HG02870 (cell line): Measurements from ENCODE around the gene FBP2.
"Not testable (repeated sequence)": the region's sequence is repeated elsewhere in the genome, so short reads cannot be mapped to it uniquely, and the experiment has no call there.

Source experiments
- ATAC-seq: cut with Tn5 transposase; IDR thresholded peaks from one replicate; pipeline ENCODE4 v1.9.1; 2021; ENCODE audit warnings: mild to moderate bottlenecking, moderate library complexity; ENCODE audit not compliant: unreplicated experiment

FBP2 gene

DNA sequence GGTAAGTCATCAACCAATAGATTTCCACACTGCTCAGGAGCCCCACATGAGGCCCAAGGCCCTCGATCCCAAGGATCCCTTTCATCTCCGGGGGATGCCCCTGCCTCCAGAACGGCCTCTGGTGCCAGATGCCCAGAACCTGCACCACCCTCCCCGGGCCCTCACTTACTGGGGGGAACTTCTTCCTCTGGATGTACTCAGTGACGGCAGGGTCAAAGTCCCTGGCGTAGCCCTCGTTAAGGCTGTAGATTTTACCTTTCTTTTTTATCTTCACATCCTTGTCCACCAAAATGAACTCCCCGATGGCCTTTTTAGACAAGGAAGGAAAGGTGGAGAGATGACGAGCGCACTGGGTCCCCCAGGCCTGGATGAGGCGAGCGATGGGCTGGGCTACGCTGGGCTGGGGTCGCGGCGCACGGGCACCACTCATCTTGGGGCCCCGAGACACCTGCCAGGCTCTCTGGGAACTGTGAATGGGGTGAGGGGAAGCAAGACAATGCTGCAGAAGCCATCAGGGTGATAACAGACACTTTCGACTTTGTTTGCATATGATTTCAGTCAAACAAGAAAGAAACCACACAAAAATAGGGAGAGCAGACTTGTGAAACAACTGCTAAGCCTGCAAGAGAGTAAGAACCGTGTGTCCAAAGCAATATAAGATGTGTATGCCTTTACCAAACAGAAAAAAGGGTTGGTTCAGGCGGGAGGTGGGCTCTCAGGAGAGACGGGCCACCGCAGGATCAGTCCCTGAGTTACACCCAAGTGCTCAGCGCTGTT is 13.2 kb upstream of the FBP2 start:
- ATAC-seq: no peak

DNA sequence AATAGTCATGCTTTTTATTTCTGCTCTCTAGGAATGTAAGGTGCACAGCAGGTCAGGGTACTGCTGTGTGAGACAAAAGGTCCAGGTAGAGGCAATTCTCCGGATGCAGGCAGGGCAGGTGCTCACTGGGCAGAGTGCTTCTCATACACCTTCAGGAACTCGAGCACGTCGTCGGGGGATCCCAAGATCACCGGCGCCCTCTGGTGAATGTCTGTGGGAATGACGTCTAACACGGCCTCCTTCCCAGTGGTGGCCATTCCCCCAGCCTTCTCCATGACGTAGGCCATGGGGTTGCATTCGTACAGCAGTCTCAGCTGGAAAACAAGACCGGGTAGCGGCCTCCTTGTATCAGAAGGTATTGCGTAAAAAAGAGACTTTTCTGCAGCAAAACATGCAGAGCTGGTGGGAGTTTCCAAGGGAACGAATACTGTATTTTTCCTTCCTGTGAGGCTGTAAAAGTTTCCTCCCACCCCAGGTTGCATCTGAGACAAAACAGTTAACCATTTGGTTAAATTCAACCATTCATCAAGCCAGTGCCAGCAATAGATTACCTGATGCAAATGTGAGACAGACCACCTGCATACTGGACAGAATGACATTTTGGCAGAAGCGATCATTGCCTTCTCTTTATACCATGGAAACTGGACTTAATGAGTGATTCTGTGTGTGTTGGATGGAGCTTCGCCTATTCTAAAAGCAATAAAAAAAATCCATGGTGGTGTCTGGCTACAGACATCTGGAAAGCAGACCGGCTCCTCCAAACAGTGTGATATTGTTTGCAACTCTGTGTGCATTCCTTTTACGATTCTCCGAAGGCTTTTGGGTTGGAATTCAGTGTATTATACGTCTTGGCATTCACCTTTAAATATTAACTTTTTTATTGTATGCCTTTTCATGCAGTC is 9.9 kb upstream of the FBP2 start:
- ATAC-seq: no peak

GRCh38 chr9:94602666-94603065 is 9.0 kb upstream of the FBP2 start:
- no peak for ATAC-seq

DNA sequence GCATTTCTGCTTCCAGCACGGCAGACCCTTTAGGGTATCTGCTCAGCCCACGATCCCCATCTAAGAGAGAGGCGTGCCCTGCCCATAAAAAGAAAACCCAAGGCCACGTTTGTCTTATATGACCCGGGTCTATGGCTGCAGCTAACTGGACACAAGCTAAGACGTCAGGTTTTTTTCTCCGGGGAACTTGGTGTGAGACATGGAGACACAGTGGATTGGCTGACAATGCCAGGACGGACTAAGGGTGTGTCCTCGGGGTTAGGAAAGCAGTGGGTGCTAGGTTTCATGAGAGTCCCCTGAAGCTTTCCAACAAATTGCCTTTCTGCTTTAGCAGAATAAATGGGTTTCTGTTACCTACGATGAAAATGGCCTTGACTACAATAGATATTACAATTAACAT is 7.1 kb upstream of the FBP2 start:
- no peak for ATAC-seq

DNA sequence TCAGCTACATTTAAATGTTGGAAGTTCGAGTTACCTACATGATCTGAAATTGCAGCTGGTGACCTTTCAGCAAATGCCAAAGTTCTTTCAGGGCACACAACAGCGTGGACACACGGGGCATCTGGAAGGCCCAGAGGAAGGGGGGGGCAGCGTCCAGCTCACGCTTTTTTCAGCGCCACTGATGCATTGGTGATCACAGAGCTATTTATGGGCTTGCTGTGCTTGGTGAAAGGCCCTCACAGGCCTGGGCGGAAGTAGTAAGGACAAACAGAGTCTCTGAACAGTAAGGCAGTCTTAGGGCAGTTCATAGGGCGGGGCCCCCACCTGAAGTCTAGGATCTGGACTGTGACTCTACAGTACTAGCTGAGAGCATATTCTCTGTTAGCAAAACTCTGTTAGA is 6.6 kb upstream of the FBP2 start:
- no peak for ATAC-seq

DNA sequence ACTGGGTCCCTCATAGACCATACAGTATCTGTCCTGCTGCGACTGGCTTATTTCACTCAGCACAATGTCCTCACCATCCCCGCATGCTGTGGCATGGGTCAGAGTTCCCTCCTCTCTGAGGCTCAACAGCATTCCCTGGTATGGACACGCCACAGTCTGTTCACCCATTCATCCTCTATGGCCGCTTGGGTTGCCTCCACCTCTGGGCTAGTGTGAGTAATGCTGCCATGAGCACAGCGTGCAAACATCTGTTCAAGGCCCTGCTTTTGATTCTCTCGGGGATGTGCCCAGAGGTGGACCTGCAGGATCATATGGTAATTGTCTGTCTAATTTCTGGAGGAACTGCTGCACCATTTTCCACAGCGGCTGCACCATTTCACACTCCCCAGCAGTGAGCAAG is 5.5 kb upstream of the FBP2 start:
- no peak for ATAC-seq

GRCh38 chr9:94592683-94593082 is 941 bp downstream of the FBP2 start:
- not testable (repeated sequence) for ATAC-seq

DNA sequence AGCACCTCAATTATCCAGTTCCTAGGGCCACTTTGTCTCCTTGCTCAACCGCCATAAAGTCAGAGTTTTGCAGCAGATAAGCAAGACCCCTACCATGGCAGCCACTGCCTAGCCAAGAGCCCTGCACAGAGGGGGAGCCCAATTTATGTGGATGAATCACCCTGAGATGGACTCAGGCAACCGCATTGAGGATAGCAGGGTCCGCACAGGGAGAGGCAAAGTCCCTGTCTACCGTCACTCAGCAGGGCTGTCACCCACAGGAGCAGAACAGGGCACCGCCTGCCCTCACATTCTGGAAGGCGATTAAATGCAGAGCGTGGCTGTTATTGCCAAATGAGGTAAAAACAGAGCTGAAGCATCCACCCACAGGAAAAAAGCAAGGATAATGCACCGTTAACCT is 1.7 kb downstream of the FBP2 start:
- ATAC-seq: no peak

- ATAC-seq: not testable (repeated sequence)
Measured at GRCh38 chr9:94591046-94591545, 2.5 kb downstream of the FBP2 start.

GRCh38 chr9:94588681-94589080 is 4.9 kb downstream of the FBP2 start:
- no peak for ATAC-seq

DNA sequence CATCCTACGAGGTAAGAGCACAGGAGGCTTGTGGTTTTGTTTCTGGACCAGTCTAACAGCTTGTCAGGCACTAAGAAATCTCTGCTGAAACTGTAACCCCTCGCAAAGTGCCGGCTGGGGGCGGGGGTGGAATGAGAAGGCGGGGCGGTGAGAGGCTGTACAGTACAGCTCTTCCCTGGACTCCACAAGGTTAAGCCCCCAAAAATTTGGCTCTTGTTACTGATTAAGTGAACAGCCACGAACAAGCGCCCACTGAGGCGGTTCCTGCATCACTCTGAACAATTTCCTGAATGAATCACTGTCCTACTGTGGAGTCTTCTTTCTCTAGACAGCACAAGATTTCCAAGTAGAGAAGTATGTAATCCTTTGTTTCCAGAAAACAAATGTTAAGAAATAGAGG is 6.8 kb downstream of the FBP2 start:
- ATAC-seq: no peak

DNA sequence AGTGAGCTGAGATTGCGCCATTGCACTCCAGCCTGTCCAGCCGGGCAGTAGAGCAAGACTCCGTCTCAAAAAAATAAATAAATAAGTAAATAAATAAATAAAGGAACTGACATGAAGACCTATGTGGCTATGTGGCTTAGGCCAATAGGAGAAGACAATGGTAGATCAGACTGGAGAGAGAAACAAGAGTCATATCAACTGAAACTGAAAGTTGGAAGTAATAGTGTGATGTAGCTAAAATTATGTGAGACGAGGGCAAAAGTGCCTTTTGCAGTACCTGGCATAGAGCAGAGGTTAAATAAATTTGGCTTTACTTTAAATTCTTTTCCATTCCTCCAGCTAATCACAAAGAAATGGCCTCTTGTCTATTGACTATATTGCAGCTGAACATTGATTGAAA is 7.3 kb downstream of the FBP2 start:
- no peak for ATAC-seq

GRCh38 chr9:94584555-94584954 is 9.1 kb downstream of the FBP2 start:
- ATAC-seq: no peak

GRCh38 chr9:94581728-94582127 is 11.9 kb downstream of the FBP2 start:
- no peak for ATAC-seq

DNA sequence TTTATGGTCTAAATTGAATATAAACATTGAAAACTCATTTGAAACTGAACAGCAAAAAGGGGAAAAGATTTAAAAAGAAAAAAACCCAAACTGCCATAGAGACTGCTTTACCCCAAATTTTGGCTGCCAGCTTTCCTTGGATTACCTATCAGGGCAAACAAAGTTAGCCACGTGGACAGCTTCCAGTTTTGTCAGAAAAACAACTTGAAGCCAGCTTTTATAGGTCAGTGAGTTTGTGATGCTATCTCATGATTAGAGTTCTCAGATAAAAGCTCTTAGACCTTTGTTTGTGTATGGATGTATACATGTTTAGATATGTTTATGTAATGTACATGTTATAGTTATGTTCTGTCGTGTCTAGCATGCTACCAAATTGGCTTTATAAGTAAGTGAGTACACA is 16.1 kb downstream of the FBP2 start:
- no peak for ATAC-seq

DNA sequence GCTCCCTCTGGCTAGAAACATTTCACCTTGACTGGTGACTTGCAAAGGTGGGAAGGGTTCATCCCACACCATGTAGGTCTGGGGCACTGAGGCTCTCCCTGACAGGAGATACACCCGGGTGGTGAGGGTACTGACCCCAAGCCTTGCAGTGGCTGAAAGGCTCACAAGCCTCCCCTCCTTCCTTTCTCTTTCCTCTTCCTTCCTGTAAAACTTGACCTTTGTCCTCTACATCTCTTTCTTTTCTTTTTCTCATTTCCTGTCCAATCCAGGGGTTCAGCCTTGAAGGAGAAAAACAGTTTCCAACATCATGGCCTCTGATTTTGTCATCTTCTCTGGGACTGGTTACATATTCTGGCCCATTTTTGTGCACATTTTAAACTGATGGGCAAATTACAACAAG is 16.6 kb downstream of the FBP2 start:
- ATAC-seq: no peak

DNA sequence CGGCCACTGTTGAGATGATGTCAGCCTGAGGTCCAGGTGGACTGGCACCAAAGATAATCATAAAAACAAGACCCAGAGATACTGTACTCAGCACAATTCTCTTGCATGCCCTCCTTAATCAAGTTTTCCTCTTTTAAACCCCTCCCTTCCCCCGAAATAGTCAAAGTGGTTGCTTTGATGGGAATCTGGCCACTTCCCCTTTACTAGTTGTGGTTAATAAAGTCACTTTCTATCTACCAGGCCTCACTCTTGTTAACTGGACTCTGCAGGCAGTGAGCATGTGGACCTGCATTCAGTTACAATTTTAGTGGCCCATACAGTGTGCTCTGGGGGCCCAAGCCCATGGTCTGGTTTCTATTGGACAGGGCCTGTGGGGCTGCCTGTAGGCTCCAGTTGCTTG is 17.5 kb downstream of the FBP2 start:
- no peak for ATAC-seq

GRCh38 chr9:94568972-94569712 is 24.5 kb downstream of the FBP2 start:
- ATAC-seq: no peak

GRCh38 chr9:94568250-94568889 is 25.3 kb downstream of the FBP2 start:
- no peak for ATAC-seq

DNA sequence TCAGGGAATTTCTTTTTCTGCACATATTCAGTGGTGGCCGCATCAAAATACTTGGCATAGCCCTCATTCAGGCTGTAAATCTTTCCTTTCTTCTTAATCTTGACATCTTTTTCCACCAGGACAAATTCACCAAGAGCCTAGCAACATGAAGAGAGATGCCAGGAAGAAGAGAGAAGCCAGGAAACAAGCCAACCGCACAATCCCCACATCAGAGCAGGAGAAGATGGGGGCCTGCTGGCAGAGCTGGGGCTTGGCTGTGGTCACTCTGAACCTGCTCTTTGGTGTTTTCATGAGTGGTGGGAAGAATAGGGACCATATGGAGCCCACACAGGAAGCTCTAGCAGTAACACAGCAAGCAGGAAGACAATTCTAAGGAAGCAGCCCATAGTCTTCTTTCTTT is 26.4 kb downstream of the FBP2 start:
- no peak for ATAC-seq

DNA sequence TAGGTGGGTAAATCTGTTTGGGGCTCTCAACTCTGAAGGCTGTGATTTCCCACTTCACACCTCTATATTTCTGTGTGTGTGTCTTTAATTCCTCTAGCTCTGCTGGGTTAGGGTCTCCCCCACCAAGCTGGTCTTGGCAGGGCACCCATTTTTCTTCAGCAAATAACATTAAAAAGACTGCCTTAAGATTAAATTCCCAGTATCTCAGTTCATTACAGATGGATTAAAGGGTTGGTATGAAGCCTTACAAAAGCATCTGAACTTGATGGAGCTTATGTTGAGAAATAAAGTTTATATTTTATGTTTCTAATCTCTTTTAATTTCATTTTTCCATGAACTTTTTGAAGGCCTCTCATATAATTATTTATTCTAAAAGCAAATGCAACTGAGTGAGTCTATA is 27.1 kb downstream of the FBP2 start:
- no peak for ATAC-seq
